Measurements from ENCODE around the gene MEX3D.

MEX3D gene

GRCh38 chr19:1514986-1515721 is 53.0 kb downstream of the MEX3D start:
- DNase-seq = no peak

- DNase-seq = no peak
Observed at GRCh38 chr19:1514295-1514661, 53.8 kb downstream of the MEX3D start.

- no peak for DNase-seq
Observed at GRCh38 chr19:1513499-1514294, 54.4 kb downstream of the MEX3D start.

- no peak for DNase-seq
Observed at GRCh38 chr19:1512671-1513498, 55.2 kb downstream of the MEX3D start, which contains the start of gene ADAMTSL5. TSS of gene ADAMTSL5 (minus strand) at chr19:1513019. CDS start at chr19:1510943, 2,076 bp downstream.

- DNase-seq = no peak
Observed at GRCh38 chr19:1511318-1512317, 56.5 kb downstream of the MEX3D start.

- DNase-seq = no peak
Observed at GRCh38 chr19:1510807-1511206, 57.3 kb downstream of the MEX3D start.

- no peak for DNase-seq
Observed at GRCh38 chr19:1510442-1510806, 57.7 kb downstream of the MEX3D start.

GRCh38 chr19:1509602-1510441 is 58.3 kb downstream of the MEX3D start:
- DNase-seq = no peak

GRCh38 chr19:1508507-1508856 is 59.6 kb downstream of the MEX3D start:
- DNase-seq = no peak

GRCh38 chr19:1507763-1508506 is 60.2 kb downstream of the MEX3D start:
- DNase-seq = peak; percentile 53

- no peak for DNase-seq
Observed at GRCh38 chr19:1507192-1507660, 60.9 kb downstream of the MEX3D start.

GRCh38 chr19:1505991-1506881 is 61.9 kb downstream of the MEX3D start:
- DNase-seq = no peak

- no peak for DNase-seq
Observed at GRCh38 chr19:1505012-1505411, 63.1 kb downstream of the MEX3D start.
